ENCODE measurements around the gene HIC1. TPM values are rescaled to one million over a fixed set of nuclear protein-coding genes. Genes with fewer than 3 reads are reported as not detected.

HIC1 gene
- total and polyA plus RNA-seq, 9 of the 15 experiments (the other 6 are each of a cell fraction or from before 2014, with no cell fraction given), result 0.01 to 2.5 (median 0.18) TPM

- H3K4me2 ChIP-seq (ENCODE audit: insufficient read depth, low read length), result no peak overlapping the region; the same call in 1 of the 2 replicates
- no peaks in the 10 kb centered on the region for H3K27me3 ChIP-seq (ENCODE audit: control insufficient read depth in 2 of 2, insufficient read depth in 2 of 2, low read length in 2 of 2)
- in situ Hi-C loops (cut with MboI), result no loop called here
- no peak for FAIRE-seq
- POLR2A ChIA-PET, result interaction anchor here (1.2 kb wide), 1 partner anchor 13 kb away, joined by 3 read pairs; no protein-coding TSS in a partner anchor
- DNase-seq (ENCODE audit: extremely low read depth in 1 of 4, low spot score in 3 of 4), result peak in 1 of 4 experiments; percentile 44
- H3K4me1 ChIP-seq (replicated peaks in 1 of 2; ENCODE audit: control insufficient read depth in 2 of 2, insufficient read depth in 2 of 2, low read length in 2 of 2), result peaks cover 8 to 45% of the 10 kb centered on the region in 2 experiments; a peak in 4 of 5 replicates
- ATAC-seq, result peak; percentile 32; the same call in 2 of the 3 replicates
- H2AFZ ChIP-seq (ENCODE audit: low read depth, low read length), result no peak overlapping the region
- no peaks in the 10 kb centered on the region for H3K79me2 ChIP-seq (ENCODE audit: control insufficient read depth, insufficient read depth, low read length)
- no peaks in the 10 kb centered on the region for H3K9me1 ChIP-seq (ENCODE audit: control insufficient read depth, insufficient read depth, low read length)
- no peaks in the 10 kb centered on the region for H4K20me1 ChIP-seq (replicated peaks; ENCODE audit: control insufficient read depth, insufficient read depth, low read length)
- CTCF ChIA-PET (ENCODE audit: low intra/inter-chr PET ratio), result no interaction called here
- 29% methylated on average over 16 of the region's 81 CpGs for WGBS (ENCODE audit: insufficient coverage, low coverage, missing lambda C conversion rate)
- no peaks in the 10 kb centered on the region for H3K9me3 ChIP-seq (replicated peaks; ENCODE audit: control insufficient read depth, insufficient read depth, low read depth, low read length)
- no peaks in the 10 kb centered on the region for H3K36me3 ChIP-seq (ENCODE audit: control insufficient read depth, insufficient read depth, low read length)
- no TSS peak for BruUV-seq (replicated peaks)
- H3K4me3 ChIP-seq, result peak overlapping the region; percentile 42
- H3K9ac ChIP-seq (ENCODE audit: insufficient read depth in 1 of 2, low read depth in 2 of 2, low read length in 2 of 2), result peak overlapping the region in 1 of 2 experiments; percentile 68; a peak in 1 of 4 replicates
- intact Hi-C loops (cut with micrococcal nuclease), result loop anchor here (5.0 to 10.0 kb wide), 2 partner anchors 124 to 301 kb away; no protein-coding TSS in a partner anchor
- H3K27ac ChIP-seq (ENCODE audit: extremely low read depth, low read depth, low read length), result peak overlapping the region; percentile 70; the same call in 1 of the 3 replicates
- TF ChIP-seq SP2 (IDR thresholded peaks at IDR 0.05; ENCODE audit: extremely low read depth, low read depth, low read length, poor library complexity, severe bottlenecking), result no peak
- no peak for TF ChIP-seq NKRF (IDR thresholded peaks at IDR 0.05; ENCODE audit: borderline replicate concordance)
- TF ChIP-seq DNMT1 (IDR thresholded peaks at IDR 0.05), result no peak
- TF ChIP-seq CREB1 (IDR thresholded peaks at IDR 0.05), result peak; percentile 67; the same call in 1 of the 2 replicates
- TF ChIP-seq CREB1 (CRISPR knock-in tag; IDR thresholded peaks at IDR 0.05), result no peak
- TF ChIP-seq ZNF277 (CRISPR knock-in tag; IDR thresholded peaks at IDR 0.05; ENCODE audit: borderline replicate concordance), result no peak
- TF ChIP-seq PHB (CRISPR knock-in tag; IDR thresholded peaks at IDR 0.05), result no peak
- TF ChIP-seq FOXJ2 (tag; IDR thresholded peaks at IDR 0.05), result no peak
- no peak for TF ChIP-seq SMARCE1 (IDR thresholded peaks at IDR 0.05)
- TF ChIP-seq CREB5 (CRISPR knock-in tag; IDR thresholded peaks at IDR 0.05), result no peak
- no peak for TF ChIP-seq KDM2B (CRISPR knock-in tag; IDR thresholded peaks at IDR 0.05)
Measured at GRCh38 chr17:2051061-2051932, 3.6 kb upstream of the HIC1 start.

All from K562 (cell line).